Kidney (tissue), 14 donors: ENCODE measurements around the gene PREP. TPM values are rescaled to one million over a fixed set of nuclear protein-coding genes. Genes with fewer than 3 reads are reported as not detected.

Experiments used
- DNase-seq, 5 donors: peaks; one replicate each; pipeline ENCODE4 v3.0.0-alpha.2; 2013 to 2020
- FAIRE-seq: peaks from 2 replicates; lab custom pipeline; 2012; peaks lifted over from hg19 to GRCh38; lab: Jason Lieb, UNC
- H3K27ac ChIP-seq, 2 donors: one replicate each; pipeline ENCODE4 v1.7.0; 2013; ENCODE audit warnings: low read depth in 2 of 2, low read length in 2 of 2, inconsistent platforms in 1 of 2
- H3K27me3 ChIP-seq: one replicate; pipeline ENCODE4 v1.7.1; 2013; ENCODE audit warnings: low read length, inconsistent platforms; ENCODE audit not compliant: control insufficient read depth, insufficient read depth
- H3K36me3 ChIP-seq, 3 donors: one replicate each; pipeline versions ENCODE4 v1.7.0 to v1.7.1; 2013; ENCODE audit warnings: low read length in 3 of 3, control low read depth in 1 of 3, inconsistent platforms in 1 of 3; ENCODE audit not compliant: insufficient read depth in 3 of 3, control insufficient read depth in 2 of 3
- H3K4me1 ChIP-seq, 3 donors: one replicate each; pipeline versions ENCODE4 v1.7.0 to v1.7.1; 2013; ENCODE audit warnings: low read length in 3 of 3, inconsistent platforms in 1 of 3, low read depth in 1 of 3; ENCODE audit not compliant: control insufficient read depth in 2 of 3, insufficient read depth in 2 of 3
- H3K4me3 ChIP-seq, 3 donors: one replicate each; pipeline versions ENCODE4 v1.7.0 to v1.8.1; 2013; ENCODE audit warnings: low read length in 3 of 3, control low read depth in 1 of 3, inconsistent platforms in 1 of 3
- H3K9ac ChIP-seq, 3 donors: one replicate each; pipeline versions ENCODE4 v1.7.0 to v1.7.1; 2013; ENCODE audit warnings: low read length in 3 of 3, control low read depth in 1 of 3, inconsistent platforms in 1 of 3
- H3K9me3 ChIP-seq, 3 donors: one replicate each; pipeline versions ENCODE4 v1.7.0 to v1.7.1; 2013; ENCODE audit warnings: low read length in 3 of 3, control low read depth in 1 of 3, inconsistent platforms in 1 of 3; ENCODE audit not compliant: control insufficient read depth in 2 of 3, insufficient read depth in 1 of 3
- intact Hi-C: fragments of 100-400 bp; cut with DNase I; formaldehyde crosslinking; loops from one replicate; pipeline ENCODE4 v1.11.1; 2022
- polyA plus RNA-seq: library from polyadenylated mRNA; stranded (reverse); fragments of 350-450 nt; fragmentation: Illumina TruSeq; extraction: RNeasy Lipid Tissue Mini Kit (QIAGEN cat#74804); gene quantifications from one replicate; pipeline ENCODE4 v1.2.3, GENCODE V29; 2014; ENCODE audit warnings: low read depth, low replicate concordance; ENCODE audit not compliant: insufficient read depth
- total RNA-seq: library from RNA; stranded (reverse); fragmentation: NEBNext Ultra II Directional; extraction: Animal tissue kit (Norgen Biotek cat#: 25700); gene quantifications from one replicate; pipeline ENCODE4 v1.2.1, GENCODE V29; 2021
- TF ChIP-seq, protein P1 (sequence below): IDR thresholded peaks from 3 replicates; pipeline ENCODE4 v1.5.1; 2012; ENCODE audit warnings: mild to moderate bottlenecking, moderate library complexity, borderline replicate concordance; ENCODE audit not compliant: insufficient read depth; ENCODE audit errors: extremely low read depth
- donor health status: control.
- donor health status: control.
- donor health status: control.
- donor health status: control.
- donor health status: control.
- donor health status: DM: yes; HTN: yes; CAD: no.
- donor health status: Normal renal cell carcinoma (clear cell type).

The PREP gene
- total and polyA plus RNA-seq, 2 donors from 2014 or later = 13.4 to 20.1 TPM

DNA sequence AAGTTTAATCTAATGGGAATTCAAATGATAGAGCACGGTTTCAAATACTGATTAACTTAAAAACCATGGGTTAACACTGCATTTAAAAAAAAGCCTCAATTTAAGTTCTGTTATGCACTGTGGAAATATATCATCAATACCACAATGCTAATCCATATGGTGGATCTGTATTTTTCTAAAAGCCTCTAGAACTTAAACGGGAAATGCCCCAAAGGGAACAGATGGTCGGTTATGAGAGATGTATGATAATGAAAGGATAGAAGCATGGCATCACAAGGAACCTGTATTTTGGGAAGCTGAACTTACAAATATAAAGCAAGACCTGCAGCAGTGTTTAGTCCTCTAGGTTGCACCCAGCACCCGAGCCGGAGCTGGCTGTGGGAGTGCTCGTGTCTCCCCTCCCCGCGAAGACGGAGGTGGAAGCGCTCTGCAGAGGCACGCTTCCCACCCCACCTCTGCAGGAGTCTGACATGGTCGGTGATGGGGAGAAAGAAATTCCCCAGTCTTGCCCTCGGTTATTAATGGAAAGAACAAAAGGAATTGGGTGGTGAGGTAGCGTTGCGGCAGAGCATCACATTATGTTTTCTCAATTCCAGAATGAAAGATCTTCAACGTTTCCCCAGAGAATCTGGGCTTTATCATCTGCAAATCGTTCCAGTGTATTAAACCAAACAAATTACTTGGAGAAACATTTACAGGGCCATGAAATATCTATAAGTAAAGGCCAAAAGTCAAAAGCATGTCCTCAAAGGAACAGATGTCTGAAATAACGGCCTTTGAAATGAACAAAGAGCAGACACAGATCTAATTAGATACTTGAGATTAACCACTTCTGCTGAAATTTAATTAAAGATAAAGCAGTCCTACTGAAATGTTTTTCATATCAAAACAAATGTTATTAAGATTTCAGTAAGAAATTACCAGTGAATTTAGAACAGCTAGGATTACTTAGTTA, 120.0 kb downstream of the PREP start:
- no peaks in the 10 kb centered on the region for H3K4me1 ChIP-seq
- TF ChIP-seq, protein P1, sequence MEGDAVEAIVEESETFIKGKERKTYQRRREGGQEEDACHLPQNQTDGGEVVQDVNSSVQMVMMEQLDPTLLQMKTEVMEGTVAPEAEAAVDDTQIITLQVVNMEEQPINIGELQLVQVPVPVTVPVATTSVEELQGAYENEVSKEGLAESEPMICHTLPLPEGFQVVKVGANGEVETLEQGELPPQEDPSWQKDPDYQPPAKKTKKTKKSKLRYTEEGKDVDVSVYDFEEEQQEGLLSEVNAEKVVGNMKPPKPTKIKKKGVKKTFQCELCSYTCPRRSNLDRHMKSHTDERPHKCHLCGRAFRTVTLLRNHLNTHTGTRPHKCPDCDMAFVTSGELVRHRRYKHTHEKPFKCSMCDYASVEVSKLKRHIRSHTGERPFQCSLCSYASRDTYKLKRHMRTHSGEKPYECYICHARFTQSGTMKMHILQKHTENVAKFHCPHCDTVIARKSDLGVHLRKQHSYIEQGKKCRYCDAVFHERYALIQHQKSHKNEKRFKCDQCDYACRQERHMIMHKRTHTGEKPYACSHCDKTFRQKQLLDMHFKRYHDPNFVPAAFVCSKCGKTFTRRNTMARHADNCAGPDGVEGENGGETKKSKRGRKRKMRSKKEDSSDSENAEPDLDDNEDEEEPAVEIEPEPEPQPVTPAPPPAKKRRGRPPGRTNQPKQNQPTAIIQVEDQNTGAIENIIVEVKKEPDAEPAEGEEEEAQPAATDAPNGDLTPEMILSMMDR = no peak
- H3K36me3 ChIP-seq = peaks cover 0 to 27% (median 8%) of the 10 kb centered on the region in 3 donors
- no peaks in the 10 kb centered on the region for H3K27me3 ChIP-seq
- DNase-seq = no peak
- no peak for FAIRE-seq
- no peak overlapping the region for H3K27ac ChIP-seq
- H3K9me3 ChIP-seq = no peaks in the 10 kb centered on the region
- no peak overlapping the region for H3K4me3 ChIP-seq
- intact Hi-C loops = no loop called here
- no peak overlapping the region for H3K9ac ChIP-seq

DNA sequence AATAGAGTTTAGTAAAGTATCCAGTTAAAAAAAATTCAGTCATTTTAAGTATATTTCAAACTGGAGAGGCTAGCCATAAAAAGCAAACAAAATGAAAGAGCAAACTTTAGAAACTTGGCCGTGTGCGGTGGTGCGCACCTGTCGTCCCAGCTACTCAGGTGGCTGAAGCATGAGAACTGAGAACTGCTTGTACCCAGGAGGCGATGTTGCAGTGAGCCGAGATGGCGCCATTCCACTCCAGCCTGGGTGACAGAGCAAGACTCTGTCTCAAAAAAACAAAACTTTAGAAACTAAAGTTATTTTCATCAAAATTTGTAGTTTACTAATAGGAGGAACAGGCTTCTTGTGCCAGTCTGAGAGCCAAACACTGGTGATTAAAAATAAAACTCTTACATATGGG, 122.8 kb downstream of the PREP start:
- H3K4me1 ChIP-seq = no peaks in the 10 kb centered on the region
- H3K9me3 ChIP-seq = no peaks in the 10 kb centered on the region
- DNase-seq (no peak), FAIRE-seq (no peak)
- H3K27ac ChIP-seq = no peak overlapping the region
- H3K27me3 ChIP-seq = no peaks in the 10 kb centered on the region
- TF ChIP-seq, protein P1 = no peak
- no peak overlapping the region for H3K9ac ChIP-seq
- intact Hi-C loops = no loop called here
- no peak overlapping the region for H3K4me3 ChIP-seq
- H3K36me3 ChIP-seq = peaks cover 0 to 34% (median 8%) of the 10 kb centered on the region in 3 donors

DNA sequence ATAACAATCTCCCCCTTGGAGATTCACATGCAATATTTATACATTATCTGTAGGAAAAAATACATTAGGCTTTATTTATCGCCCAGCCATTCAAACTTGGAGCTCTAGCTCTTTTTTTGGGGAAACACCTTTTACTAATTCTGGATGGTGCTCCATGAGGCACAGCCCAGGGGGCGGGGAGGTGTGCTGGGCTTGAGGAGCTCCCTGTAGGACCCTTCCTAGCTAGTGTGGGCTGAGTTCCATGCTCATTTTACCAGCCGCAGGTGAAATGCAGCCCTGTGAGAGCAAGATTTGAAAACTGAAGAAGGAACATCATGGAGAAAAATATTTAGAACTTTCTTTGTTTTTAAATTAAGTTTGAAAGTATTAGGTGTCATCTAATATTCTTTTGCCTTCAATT, 123.4 kb downstream of the PREP start:
- no peak overlapping the region for H3K9ac ChIP-seq
- H3K4me3 ChIP-seq = no peak overlapping the region
- no peak for FAIRE-seq
- TF ChIP-seq, protein P1 = no peak
- H3K27me3 ChIP-seq = no peaks in the 10 kb centered on the region
- intact Hi-C loops = no loop called here
- H3K36me3 ChIP-seq = peaks cover 0 to 29% (median 8%) of the 10 kb centered on the region in 3 donors
- no peaks in the 10 kb centered on the region for H3K9me3 ChIP-seq
- H3K4me1 ChIP-seq = no peaks in the 10 kb centered on the region
- no peak overlapping the region for H3K27ac ChIP-seq
- no peak for DNase-seq
